Activated T-helper 2 cell treated with anti-CD3 and anti-CD28 coated beads, Interferon-gamma antibody, Interleukin-2, Interleukin-4, amounts not matched to agents 10 μg/mL and 5 μg/mL and 100 μg/mL, durations not matched to agents 14 hours and 24 hours and 36 hours (primary cell): Measurements from ENCODE around the gene GALK2. TPM values are rescaled to one million over a fixed set of nuclear protein-coding genes. Genes with fewer than 3 reads are reported as not detected.
A peak's percentile ranks its signal among the peaks of the same experiment; 100 is the strongest.
"Not testable (repeated sequence)": the region's sequence is repeated elsewhere in the genome, so short reads cannot be mapped to it uniquely, and the experiment has no call there.

Experiments
- DNase-seq: peaks from one replicate; pipeline ENCODE4 v3.0.0; 2021; ENCODE audit warnings: low spot score
- H3K27ac Mint-ChIP-seq: one replicate; pipeline ENCODE4 v1.8.0; 2021; ENCODE audit warnings: mixed read lengths
- H3K27me3 Mint-ChIP-seq: one replicate; pipeline ENCODE4 v1.8.0; 2021; ENCODE audit warnings: low read depth, mixed read lengths
- H3K36me3 Mint-ChIP-seq: one replicate; pipeline ENCODE4 v1.8.0; 2021; ENCODE audit warnings: low read depth, mixed read lengths
- H3K4me1 Mint-ChIP-seq: one replicate; pipeline ENCODE4 v1.8.0; 2021; ENCODE audit warnings: low read depth, mixed read lengths
- H3K4me3 Mint-ChIP-seq: one replicate; pipeline ENCODE4 v1.8.0; 2021; ENCODE audit warnings: low read depth, mild to moderate bottlenecking, moderate library complexity, mixed read lengths
- H3K9me3 Mint-ChIP-seq: one replicate; pipeline ENCODE4 v1.8.0; 2021; ENCODE audit warnings: mixed read lengths
- intact Hi-C: fragments of 100-400 bp; cut with micrococcal nuclease; formaldehyde crosslinking; loops from one replicate; pipeline ENCODE4 v1.15.1; 2023
- total RNA-seq: library from RNA; stranded (reverse); gene quantifications from 2 replicates; pipeline ENCODE4 v1.2.3, GENCODE V29; 2022

The GALK2 gene
- total RNA-seq, 1 donor from 2014 or later, result 33.3 TPM

- Mint-ChIP-seq H3K36me3 (peaks cover 31% of the 10 kb centered on the region), H3K27ac (no peak overlapping the region), H3K27me3 (no peaks in the 10 kb centered on the region), H3K4me3 (no peak overlapping the region), H3K9me3 (peaks cover under 1% of the 10 kb centered on the region), H3K4me1 (peaks cover 5% of the 10 kb centered on the region)
- intact Hi-C loops, result no loop called here
- no peak for DNase-seq
Observed at GRCh38 chr15:49199666-49200065, 29.6 kb downstream of the GALK2 start.

GRCh38 chr15:49200347-49200746 lies 30.3 kb downstream of the GALK2 start:
- Mint-ChIP-seq H3K4me1 (peaks cover 5% of the 10 kb centered on the region), H3K36me3 (peaks cover 38% of the 10 kb centered on the region), H3K27me3 (no peaks in the 10 kb centered on the region), H3K9me3 (peaks cover 7% of the 10 kb centered on the region), H3K4me3 (no peak overlapping the region), H3K27ac (no peak overlapping the region)
- no peak for DNase-seq
- intact Hi-C loops, result no loop called here

- not testable (repeated sequence) for H3K4me3 Mint-ChIP-seq
Observed at GRCh38 chr15:49208102-49208501, 38.1 kb downstream of the GALK2 start.

DNA sequence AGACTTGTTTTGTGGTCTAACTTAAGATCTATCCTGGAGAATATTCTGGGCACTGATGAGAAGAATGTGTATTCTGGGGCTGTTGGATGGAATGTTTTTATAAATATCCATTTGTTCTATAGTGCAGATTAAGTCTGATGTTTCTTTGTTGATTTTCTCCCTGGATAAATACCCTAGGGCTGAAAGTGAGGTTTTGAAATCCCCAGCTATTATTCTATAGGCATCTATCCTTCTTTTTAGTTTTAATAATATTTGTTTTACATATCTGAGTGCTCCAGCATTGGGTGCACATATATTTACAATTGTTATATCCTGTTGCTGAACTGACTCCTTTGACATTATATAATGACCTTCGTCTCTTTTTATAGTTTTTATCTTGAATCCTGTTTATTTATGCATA lies 42.9 kb downstream of the GALK2 start:
- Mint-ChIP-seq H3K4me3 (no peak overlapping the region), H3K9me3 (peaks cover 36% of the 10 kb centered on the region), H3K27me3 (no peaks in the 10 kb centered on the region), H3K36me3 (peaks cover 46% of the 10 kb centered on the region), H3K27ac (no peak overlapping the region), H3K4me1 (no peaks in the 10 kb centered on the region)
- no peak for DNase-seq
- intact Hi-C loops, result no loop called here

More at GRCh38 chr15:49208102-49208501, 38.1 kb downstream of the GALK2 start:
- H3K27me3 Mint-ChIP-seq, DNase-seq, H3K27ac Mint-ChIP-seq, H3K4me1 Mint-ChIP-seq, intact Hi-C loops: not testable (repeated sequence)
- Mint-ChIP-seq H3K36me3 (peaks cover 82% of the 10 kb centered on the region), H3K9me3 (peaks cover 65% of the 10 kb centered on the region)

DNA sequence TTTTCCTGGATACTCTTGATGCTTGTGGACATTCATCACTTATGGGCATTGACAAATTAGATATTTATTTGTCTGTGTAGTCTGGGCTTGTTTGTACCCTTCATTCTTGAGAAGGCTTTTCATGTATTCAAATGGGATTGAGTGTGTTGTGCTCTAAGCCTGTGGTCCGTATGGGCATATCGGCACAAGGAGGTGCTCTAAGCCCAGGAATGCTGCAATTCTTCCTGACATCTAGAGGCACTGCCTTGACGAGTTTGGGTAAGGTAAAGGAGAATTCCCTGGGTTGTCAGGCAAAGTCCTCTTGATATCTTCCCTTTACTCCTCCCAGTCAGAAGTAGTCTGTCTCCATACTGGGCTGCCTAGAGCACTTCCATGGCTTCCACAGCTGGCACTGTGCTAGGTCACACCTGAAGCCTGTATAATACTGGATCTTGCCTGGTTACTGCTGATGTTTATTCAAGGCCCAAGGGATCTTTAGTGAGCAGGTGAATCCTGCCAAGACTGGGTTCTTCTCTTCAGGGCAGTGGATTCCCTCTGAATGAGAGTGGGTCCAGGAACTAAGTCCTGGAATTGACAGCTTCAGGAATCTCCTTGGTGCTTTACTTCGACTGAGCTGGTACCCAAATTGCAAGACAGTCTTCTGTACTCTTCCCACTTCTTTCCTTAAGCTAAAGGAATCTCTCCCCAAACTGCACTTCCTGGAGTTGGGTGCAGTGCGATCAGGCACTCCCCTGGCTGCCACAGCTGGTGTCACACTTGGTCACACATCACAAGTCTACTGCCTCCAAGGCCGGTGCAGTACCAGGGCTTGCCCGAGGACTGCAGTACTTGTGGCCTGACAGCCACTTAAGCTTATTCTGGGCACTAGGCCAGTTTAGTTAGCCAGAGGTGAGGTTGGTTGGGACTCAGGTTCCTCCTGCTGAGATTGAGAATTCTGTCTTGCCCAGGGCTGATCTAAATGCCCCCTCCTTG lies 46.0 kb downstream of the GALK2 start:
- Mint-ChIP-seq H3K36me3 (peaks cover 43% of the 10 kb centered on the region), H3K27ac (no peak overlapping the region), H3K27me3 (no peaks in the 10 kb centered on the region), H3K4me3 (no peak overlapping the region), H3K4me1 (no peaks in the 10 kb centered on the region), H3K9me3 (peaks cover 13% of the 10 kb centered on the region)
- no peak for DNase-seq
- intact Hi-C loops, result no loop called here

DNA sequence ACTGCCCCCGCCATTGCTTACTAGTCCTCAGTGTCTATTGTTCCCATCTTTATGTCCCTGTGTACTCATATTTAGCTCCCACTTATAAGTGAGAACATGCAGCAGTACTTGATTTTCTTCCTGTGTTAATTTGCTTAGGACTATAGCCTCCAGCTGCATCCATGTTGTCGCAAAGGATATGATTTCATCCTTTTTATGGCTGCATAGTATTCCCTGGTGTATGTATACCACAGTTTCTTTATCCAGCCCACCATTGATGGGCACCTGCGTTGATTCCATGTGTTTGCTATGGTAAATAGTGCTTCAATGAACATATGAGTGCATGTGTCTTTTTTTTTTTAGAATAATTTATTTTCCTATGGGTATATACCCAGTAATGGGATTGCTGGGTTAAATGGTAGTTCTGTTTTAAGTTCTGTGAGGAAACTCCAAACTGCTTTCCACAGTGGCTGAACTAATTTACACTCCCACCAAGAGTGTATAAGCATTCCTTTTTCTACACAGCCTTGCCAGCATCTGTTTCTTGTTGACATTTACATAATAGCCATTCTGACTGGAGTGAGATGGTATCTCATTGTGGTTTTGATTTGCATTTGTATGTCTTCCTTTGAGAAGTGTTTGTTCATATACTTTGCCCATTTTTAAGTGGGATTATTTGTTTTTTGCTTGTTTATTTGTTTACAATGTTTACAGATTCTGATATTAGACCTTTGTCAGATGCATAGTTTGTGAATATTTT lies 53.7 kb downstream of the GALK2 start:
- Mint-ChIP-seq H3K36me3 (peaks cover 68% of the 10 kb centered on the region), H3K27me3 (no peaks in the 10 kb centered on the region), H3K4me3 (no peak overlapping the region), H3K27ac (no peak overlapping the region), H3K4me1 (peaks cover 15% of the 10 kb centered on the region), H3K9me3 (peaks cover 41% of the 10 kb centered on the region)
- no peak for DNase-seq
- intact Hi-C loops, result no loop called here

- Mint-ChIP-seq H3K9me3 (peaks cover 46% of the 10 kb centered on the region), H3K27ac (no peak overlapping the region), H3K4me3 (no peak overlapping the region), H3K4me1 (peaks cover 15% of the 10 kb centered on the region), H3K36me3 (peaks cover 67% of the 10 kb centered on the region), H3K27me3 (no peaks in the 10 kb centered on the region)
- DNase-seq, result no peak
- intact Hi-C loops, result no loop called here
Observed at GRCh38 chr15:49225572-49226281, 55.7 kb downstream of the GALK2 start.

GRCh38 chr15:49227602-49228001 lies 57.6 kb downstream of the GALK2 start:
- no peaks in the 10 kb centered on the region for H3K27me3 Mint-ChIP-seq
- intact Hi-C loops, result no loop called here
- peaks cover 17% of the 10 kb centered on the region for H3K4me1 Mint-ChIP-seq
- no peak for DNase-seq
- no peak overlapping the region for H3K27ac Mint-ChIP-seq
- peaks cover 39% of the 10 kb centered on the region for H3K9me3 Mint-ChIP-seq
- H3K4me3 Mint-ChIP-seq, result peak overlapping the region; percentile 11
- H3K36me3 Mint-ChIP-seq, result peaks cover 69% of the 10 kb centered on the region

DNA sequence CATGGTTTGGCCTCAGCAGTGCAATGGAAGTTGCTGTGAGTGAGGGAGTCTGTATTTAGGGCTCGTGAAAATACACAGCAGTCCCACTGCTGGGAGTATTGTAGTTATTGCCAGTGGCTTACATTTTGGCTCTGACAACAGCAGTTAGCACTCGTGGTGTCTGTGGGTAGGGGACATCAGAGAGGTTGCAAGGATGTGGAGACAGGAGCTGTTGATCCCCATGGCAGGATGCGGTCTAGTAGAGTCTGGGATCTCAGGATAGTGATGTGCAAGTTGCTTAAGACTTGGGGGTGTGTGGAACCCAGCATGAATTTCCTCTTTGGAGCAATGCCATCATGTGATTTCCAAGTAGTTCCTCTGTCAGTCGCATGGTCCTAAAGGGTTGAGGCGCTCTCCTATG lies 59.9 kb downstream of the GALK2 start:
- peaks cover 32% of the 10 kb centered on the region for H3K9me3 Mint-ChIP-seq
- DNase-seq, result no peak
- H3K27me3 Mint-ChIP-seq, result no peaks in the 10 kb centered on the region
- H3K27ac Mint-ChIP-seq, result no peak overlapping the region
- H3K36me3 Mint-ChIP-seq, result peaks cover 71% of the 10 kb centered on the region
- no peak overlapping the region for H3K4me3 Mint-ChIP-seq
- H3K4me1 Mint-ChIP-seq, result peaks cover 22% of the 10 kb centered on the region
- intact Hi-C loops, result loop anchor here (10.0 kb wide), 2 partner anchors 365 to 825 kb away; no protein-coding TSS in a partner anchor

GRCh38 chr15:49232236-49232806 lies 62.3 kb downstream of the GALK2 start:
- H3K9me3 Mint-ChIP-seq, result peaks cover 27% of the 10 kb centered on the region
- intact Hi-C loops, result loop anchor here (10.0 kb wide), 2 partner anchors 368 to 822 kb away; no protein-coding TSS in a partner anchor
- peaks cover 26% of the 10 kb centered on the region for H3K4me1 Mint-ChIP-seq
- H3K27ac Mint-ChIP-seq, result no peak overlapping the region
- H3K36me3 Mint-ChIP-seq, result peaks cover 58% of the 10 kb centered on the region
- no peak for DNase-seq
- H3K27me3 Mint-ChIP-seq, result no peaks in the 10 kb centered on the region
- H3K4me3 Mint-ChIP-seq, result no peak overlapping the region

DNA sequence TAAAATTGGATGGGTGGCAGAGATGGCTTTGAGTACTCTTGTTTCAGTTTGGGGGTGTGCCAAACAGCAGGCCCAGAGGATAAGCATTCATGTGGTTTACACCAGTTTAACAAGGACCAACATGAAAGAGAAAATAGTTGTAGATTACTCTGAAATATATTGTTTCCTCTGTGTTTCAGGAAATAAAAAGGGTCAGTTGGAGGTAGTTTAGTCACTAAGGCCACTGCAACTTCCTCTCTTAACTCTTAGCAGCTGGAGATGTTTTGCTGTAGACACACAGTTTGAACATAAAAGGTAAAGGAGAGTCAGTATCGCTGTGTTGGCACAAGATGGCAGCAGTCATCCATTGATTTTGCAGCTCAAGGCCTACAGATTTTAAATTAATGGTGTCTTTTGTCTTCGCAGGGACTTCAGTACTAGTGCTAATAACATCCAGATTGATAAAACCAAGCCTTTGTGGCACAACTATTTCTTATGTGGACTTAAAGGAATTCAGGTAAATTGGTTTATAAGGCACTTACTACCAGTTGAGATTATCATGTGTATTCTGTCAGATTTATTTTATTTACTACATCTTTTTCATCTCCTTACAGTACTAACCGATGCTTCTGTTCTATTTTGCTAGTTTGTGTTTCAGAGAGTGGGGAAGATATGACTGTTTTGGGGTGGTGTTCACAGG lies 65.5 kb downstream of the GALK2 start:
- Mint-ChIP-seq H3K9me3 (peaks cover 7% of the 10 kb centered on the region), H3K27me3 (no peaks in the 10 kb centered on the region), H3K27ac (peak overlapping the region; percentile 14), H3K4me1 (peaks cover 20% of the 10 kb centered on the region), H3K36me3 (peaks cover 38% of the 10 kb centered on the region), H3K4me3 (no peak overlapping the region)
- intact Hi-C loops, result loop anchor here (1.0 to 10.0 kb wide), 5 partner anchors 97 to 910 kb away; no protein-coding TSS in a partner anchor
- peak; percentile 42 for DNase-seq

DNA sequence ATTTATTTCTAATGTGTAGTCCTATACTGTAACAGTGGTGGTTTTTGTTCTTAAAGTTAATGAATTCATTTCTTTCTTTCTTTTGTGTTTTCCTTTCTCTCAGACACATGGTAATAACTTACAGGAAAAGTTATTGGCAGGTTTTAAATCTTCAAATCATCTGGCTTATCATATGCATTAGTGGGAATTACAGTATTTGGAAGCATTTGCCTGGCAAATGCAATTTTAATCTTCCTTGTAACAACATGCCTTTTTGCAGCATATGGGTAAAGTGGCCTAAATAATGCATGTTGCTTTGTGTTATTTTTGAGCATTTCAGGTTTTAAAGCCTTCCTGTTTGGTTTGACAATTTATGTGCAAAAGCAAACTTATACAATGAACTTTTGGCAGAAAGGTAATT lies 66.8 kb downstream of the GALK2 start:
- H3K4me1 Mint-ChIP-seq, result peaks cover 20% of the 10 kb centered on the region
- no peak overlapping the region for H3K27ac Mint-ChIP-seq
- H3K36me3 Mint-ChIP-seq, result peaks cover 29% of the 10 kb centered on the region
- H3K9me3 Mint-ChIP-seq, result peaks cover 4% of the 10 kb centered on the region
- no peak overlapping the region for H3K4me3 Mint-ChIP-seq
- H3K27me3 Mint-ChIP-seq, result no peaks in the 10 kb centered on the region
- intact Hi-C loops, result loop anchor here (5.0 to 10.0 kb wide), 3 partner anchors 95 to 818 kb away; no protein-coding TSS in a partner anchor
- DNase-seq, result no peak
